ENCODE data around the gene PHOSPHO1. TPM values are rescaled to one million over a fixed set of nuclear protein-coding genes. Genes with fewer than 3 reads are reported as not detected.

PHOSPHO1 gene
- total and polyA plus RNA-seq, 2 of the 13 experiments (the other 11 are each of a cell fraction or from before 2014, with no cell fraction given): not detected

DNA sequence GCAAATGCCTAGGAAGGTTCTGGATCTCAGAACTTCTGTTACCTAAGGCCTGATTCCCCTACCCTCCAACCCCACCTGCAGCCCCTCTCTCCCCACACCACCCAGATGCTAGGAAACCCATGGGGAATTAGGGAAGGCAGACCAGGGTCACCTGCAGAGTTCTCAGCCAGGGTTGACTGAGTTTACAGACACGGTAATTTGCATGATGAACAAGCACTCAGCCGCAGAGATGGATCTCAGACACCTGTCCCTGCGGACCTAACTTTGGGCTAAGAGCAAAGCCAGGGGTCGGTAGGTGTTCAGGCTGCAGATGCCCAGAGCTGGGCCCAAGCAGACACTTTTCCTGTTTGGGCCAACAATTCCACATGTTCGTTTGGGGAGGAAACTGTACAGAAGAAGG lies 17.2 kb downstream of the PHOSPHO1 start:
- ATAC-seq: no peak
- Histone ChIP-seq H3K27me3 (ENCODE audit: control insufficient read depth in 1 of 2, insufficient read depth in 2 of 2, low read length in 2 of 2) (peaks cover 7 to 83% of the 10 kb centered on the region in 2 experiments), H3K4me2 (ENCODE audit: low read depth, low read length) (no peak overlapping the region), H3K27ac (ENCODE audit: extremely low read length, insufficient read depth, low read length) (no peak overlapping the region), H2AFZ (ENCODE audit: low read length) (no peak overlapping the region), H3K9ac (ENCODE audit: insufficient read depth, low read depth, low read length) (no peak overlapping the region), H3K79me2 (ENCODE audit: insufficient read depth, low read length) (no peaks in the 10 kb centered on the region), H3K4me1 (ENCODE audit: insufficient read depth, low read length) (no peaks in the 10 kb centered on the region), H3K4me3 (replicated peaks in 1 of 3; ENCODE audit: insufficient read depth in 1 of 3, low read depth in 2 of 3, low read length in 3 of 3) (no peak overlapping the region), H4K20me1 (ENCODE audit: insufficient read depth, low read length) (no peaks in the 10 kb centered on the region), H3K9me3 (ENCODE audit: low read length) (no peaks in the 10 kb centered on the region), H3K36me3 (replicated peaks in 1 of 2; ENCODE audit: control insufficient read depth in 1 of 2, insufficient read depth in 2 of 2, low read length in 2 of 2) (no peaks in the 10 kb centered on the region)
- CTCF ChIA-PET (ENCODE audit: low intra/inter-chr PET ratio, low total read pairs): no interaction called here
- BruUV-seq (replicated peaks): no TSS peak
- DNase-seq (ENCODE audit: low spot score): no peak
- 4% methylated on average over 4 of the region's 5 CpGs for WGBS (ENCODE audit: low lambda C conversion rate)
- POLR2A ChIA-PET: no interaction called here
- in situ Hi-C loops (cut with HindIII; ENCODE audit: extremely low pct_ligation_motif_present, low pct_unique_long_range_greater_than_20kb): no loop called here
- no peak for FAIRE-seq
- intact Hi-C loops (cut with micrococcal nuclease; ENCODE audit: unreplicated experiment): no loop called here
- TF ChIP-seq, protein P1, sequence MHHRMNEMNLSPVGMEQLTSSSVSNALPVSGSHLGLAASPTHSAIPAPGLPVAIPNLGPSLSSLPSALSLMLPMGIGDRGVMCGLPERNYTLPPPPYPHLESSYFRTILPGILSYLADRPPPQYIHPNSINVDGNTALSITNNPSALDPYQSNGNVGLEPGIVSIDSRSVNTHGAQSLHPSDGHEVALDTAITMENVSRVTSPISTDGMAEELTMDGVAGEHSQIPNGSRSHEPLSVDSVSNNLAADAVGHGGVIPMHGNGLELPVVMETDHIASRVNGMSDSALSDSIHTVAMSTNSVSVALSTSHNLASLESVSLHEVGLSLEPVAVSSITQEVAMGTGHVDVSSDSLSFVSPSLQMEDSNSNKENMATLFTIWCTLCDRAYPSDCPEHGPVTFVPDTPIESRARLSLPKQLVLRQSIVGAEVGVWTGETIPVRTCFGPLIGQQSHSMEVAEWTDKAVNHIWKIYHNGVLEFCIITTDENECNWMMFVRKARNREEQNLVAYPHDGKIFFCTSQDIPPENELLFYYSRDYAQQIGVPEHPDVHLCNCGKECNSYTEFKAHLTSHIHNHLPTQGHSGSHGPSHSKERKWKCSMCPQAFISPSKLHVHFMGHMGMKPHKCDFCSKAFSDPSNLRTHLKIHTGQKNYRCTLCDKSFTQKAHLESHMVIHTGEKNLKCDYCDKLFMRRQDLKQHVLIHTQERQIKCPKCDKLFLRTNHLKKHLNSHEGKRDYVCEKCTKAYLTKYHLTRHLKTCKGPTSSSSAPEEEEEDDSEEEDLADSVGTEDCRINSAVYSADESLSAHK (CRISPR knock-in tag; IDR thresholded peaks at IDR 0.05; ENCODE audit: borderline replicate concordance): no peak
- TF ChIP-seq PHF5A (CRISPR knock-in tag; IDR thresholded peaks at IDR 0.05; ENCODE audit: low read depth, unreplicated experiment) (no peak), ZNF10 (CRISPR knock-in tag; IDR thresholded peaks at IDR 0.05; ENCODE audit: borderline replicate concordance, low read depth) (no peak), IKZF5 (CRISPR knock-in tag; IDR thresholded peaks at IDR 0.05) (no peak), RFX1 (IDR thresholded peaks at IDR 0.05) (no peak), GFI1 (CRISPR knock-in tag; IDR thresholded peaks at IDR 0.05; ENCODE audit: borderline replicate concordance) (no peak), ZBTB7B (CRISPR knock-in tag; IDR thresholded peaks at IDR 0.05) (no peak), BCL3 (CRISPR knock-in tag; IDR thresholded peaks at IDR 0.05) (no peak), ZNF230 (CRISPR knock-in tag; IDR thresholded peaks at IDR 0.05) (no peak), CBFB (CRISPR knock-in tag; IDR thresholded peaks at IDR 0.05) (no peak)
- TF ChIP-seq, protein P2, sequence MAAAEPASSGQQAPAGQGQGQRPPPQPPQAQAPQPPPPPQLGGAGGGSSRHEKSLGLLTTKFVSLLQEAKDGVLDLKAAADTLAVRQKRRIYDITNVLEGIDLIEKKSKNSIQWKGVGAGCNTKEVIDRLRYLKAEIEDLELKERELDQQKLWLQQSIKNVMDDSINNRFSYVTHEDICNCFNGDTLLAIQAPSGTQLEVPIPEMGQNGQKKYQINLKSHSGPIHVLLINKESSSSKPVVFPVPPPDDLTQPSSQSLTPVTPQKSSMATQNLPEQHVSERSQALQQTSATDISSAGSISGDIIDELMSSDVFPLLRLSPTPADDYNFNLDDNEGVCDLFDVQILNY (CRISPR knock-in tag; conservative IDR thresholded peaks at IDR 0.05): no peak
- TF ChIP-seq, protein P3, sequence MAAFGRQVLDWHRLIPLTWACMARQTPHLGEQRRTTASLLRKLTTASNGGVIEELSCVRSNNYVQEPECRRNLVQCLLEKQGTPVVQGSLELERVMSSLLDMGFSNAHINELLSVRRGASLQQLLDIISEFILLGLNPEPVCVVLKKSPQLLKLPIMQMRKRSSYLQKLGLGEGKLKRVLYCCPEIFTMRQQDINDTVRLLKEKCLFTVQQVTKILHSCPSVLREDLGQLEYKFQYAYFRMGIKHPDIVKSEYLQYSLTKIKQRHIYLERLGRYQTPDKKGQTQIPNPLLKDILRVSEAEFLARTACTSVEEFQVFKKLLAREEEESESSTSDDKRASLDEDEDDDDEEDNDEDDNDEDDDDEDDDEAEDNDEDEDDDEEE (CRISPR knock-in tag; IDR thresholded peaks at IDR 0.05): no peak
- TF ChIP-seq, protein P4, sequence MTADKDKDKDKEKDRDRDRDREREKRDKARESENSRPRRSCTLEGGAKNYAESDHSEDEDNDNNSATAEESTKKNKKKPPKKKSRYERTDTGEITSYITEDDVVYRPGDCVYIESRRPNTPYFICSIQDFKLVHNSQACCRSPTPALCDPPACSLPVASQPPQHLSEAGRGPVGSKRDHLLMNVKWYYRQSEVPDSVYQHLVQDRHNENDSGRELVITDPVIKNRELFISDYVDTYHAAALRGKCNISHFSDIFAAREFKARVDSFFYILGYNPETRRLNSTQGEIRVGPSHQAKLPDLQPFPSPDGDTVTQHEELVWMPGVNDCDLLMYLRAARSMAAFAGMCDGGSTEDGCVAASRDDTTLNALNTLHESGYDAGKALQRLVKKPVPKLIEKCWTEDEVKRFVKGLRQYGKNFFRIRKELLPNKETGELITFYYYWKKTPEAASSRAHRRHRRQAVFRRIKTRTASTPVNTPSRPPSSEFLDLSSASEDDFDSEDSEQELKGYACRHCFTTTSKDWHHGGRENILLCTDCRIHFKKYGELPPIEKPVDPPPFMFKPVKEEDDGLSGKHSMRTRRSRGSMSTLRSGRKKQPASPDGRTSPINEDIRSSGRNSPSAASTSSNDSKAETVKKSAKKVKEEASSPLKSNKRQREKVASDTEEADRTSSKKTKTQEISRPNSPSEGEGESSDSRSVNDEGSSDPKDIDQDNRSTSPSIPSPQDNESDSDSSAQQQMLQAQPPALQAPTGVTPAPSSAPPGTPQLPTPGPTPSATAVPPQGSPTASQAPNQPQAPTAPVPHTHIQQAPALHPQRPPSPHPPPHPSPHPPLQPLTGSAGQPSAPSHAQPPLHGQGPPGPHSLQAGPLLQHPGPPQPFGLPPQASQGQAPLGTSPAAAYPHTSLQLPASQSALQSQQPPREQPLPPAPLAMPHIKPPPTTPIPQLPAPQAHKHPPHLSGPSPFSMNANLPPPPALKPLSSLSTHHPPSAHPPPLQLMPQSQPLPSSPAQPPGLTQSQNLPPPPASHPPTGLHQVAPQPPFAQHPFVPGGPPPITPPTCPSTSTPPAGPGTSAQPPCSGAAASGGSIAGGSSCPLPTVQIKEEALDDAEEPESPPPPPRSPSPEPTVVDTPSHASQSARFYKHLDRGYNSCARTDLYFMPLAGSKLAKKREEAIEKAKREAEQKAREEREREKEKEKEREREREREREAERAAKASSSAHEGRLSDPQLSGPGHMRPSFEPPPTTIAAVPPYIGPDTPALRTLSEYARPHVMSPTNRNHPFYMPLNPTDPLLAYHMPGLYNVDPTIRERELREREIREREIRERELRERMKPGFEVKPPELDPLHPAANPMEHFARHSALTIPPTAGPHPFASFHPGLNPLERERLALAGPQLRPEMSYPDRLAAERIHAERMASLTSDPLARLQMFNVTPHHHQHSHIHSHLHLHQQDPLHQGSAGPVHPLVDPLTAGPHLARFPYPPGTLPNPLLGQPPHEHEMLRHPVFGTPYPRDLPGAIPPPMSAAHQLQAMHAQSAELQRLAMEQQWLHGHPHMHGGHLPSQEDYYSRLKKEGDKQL (CRISPR knock-in tag; IDR thresholded peaks at IDR 0.05; ENCODE audit: low read depth): no peak
